ENCODE measurements around the gene USP17L28.
"Not testable (repeated sequence)": the region's sequence is repeated elsewhere in the genome, so short reads cannot be mapped to it uniquely, and the experiment has no call there.

GRCh38 chr4:9362829-9363228 is 14.1 kb downstream of the USP17L28 start, which contains the start of gene USP17L30:
- not testable (repeated sequence) for TF ChIP-seq POLR2A, CTCF (IDR thresholded peaks at IDR 0.05)
